Transverse colon (tissue), 4 donors: ENCODE measurements around the gene SELENOI. TPM values are rescaled to one million over a fixed set of nuclear protein-coding genes. Genes with fewer than 3 reads are reported as not detected.

Source experiments
- DNase-seq: peaks from one replicate; pipeline ENCODE4 v3.0.0-alpha.2; 2019
- H3K27ac ChIP-seq, 4 donors: fragments of 200-600 bp; sonication (generic); 2 replicates each; pipeline ENCODE4 v1.5.1; 2016 to 2018; ENCODE audit warnings: inconsistent platforms in 4 of 4
- H3K27me3 ChIP-seq: fragments of 200-600 bp; sonication (generic); 2 replicates; pipeline ENCODE4 v1.5.1; 2017; ENCODE audit warnings: inconsistent platforms
- H3K36me3 ChIP-seq, 4 donors: fragments of 200-600 bp; sonication (generic); 2 replicates each; pipeline ENCODE4 v1.5.1; 2017 to 2019; ENCODE audit warnings: inconsistent platforms in 4 of 4
- H3K4me1 ChIP-seq, 4 donors: fragments of 200-600 bp; sonication (generic); 2 replicates each; pipeline ENCODE4 v1.5.1; 2017 to 2020; ENCODE audit warnings: inconsistent platforms in 4 of 4
- H3K4me3 ChIP-seq, 4 donors: fragments of 200-600 bp; sonication (generic); 1 replicate in 1 of 4; 2 replicates in 3 of 4; pipeline versions ENCODE4 v1.5.1 to v1.6.1; 2017 to 2019; ENCODE audit warnings: inconsistent platforms in 4 of 4
- H3K9me3 ChIP-seq, 2 donors: fragments of 200-600 bp; sonication (generic); 2 replicates each; pipeline ENCODE4 v1.5.1; 2017 to 2019; ENCODE audit warnings: inconsistent platforms in 2 of 2
- CTCF ChIP-seq, 5 experiments: fragments of 200-600 bp in 3 of 5; fragments of 450-650 bp in 2 of 5; sonication (generic) in 3 of 5; IDR thresholded peaks; 1 replicate in 2 of 5; 2 replicates in 3 of 5; pipeline ENCODE4 v1.5.1; 2016 to 2017; ENCODE audit warnings: antibody characterized with exemption in 5 of 5, inconsistent platforms in 3 of 5, mild to moderate bottlenecking in 2 of 5, moderate library complexity in 1 of 5
- EP300 ChIP-seq: sonication (generic); formaldehyde crosslinking; IDR thresholded peaks from one replicate; pipeline ENCODE4 v1.6.1; 2017; ENCODE audit warnings: antibody characterized with exemption, low read depth
- POLR2A ChIP-seq: fragments of 450-650 bp; IDR thresholded peaks from one replicate; pipeline ENCODE4 v1.6.1; 2016; ENCODE audit warnings: antibody characterized with exemption, mild to moderate bottlenecking, moderate library complexity
- POLR2AphosphoS5 ChIP-seq, 3 donors: sonication (generic); formaldehyde crosslinking; IDR thresholded peaks; one replicate each; pipeline ENCODE4 v1.6.1; 2016; ENCODE audit warnings: antibody characterized with exemption in 3 of 3
- WGBS, 2 donors: methylation state at CpG; one replicate each; pipeline ENCODE4 v1.1.5; 2018; ENCODE audit warnings: low coverage in 1 of 2; 5-methylcytosine and 5-hydroxymethylcytosine counted together
- in situ Hi-C, 4 donors: fragments of 200-750 bp; cut with MboI; loops; one replicate each; pipeline versions ENCODE4 v1.15.0 to v1.15.1; 2017; ENCODE audit warnings: low sequenced_read_pairs in 3 of 4, low pct_ligation_motif_present in 1 of 4, low pct_unique_long_range_greater_than_20kb in 1 of 4
- intact Hi-C: fragments of 100-400 bp; cut with DNase I; formaldehyde crosslinking; loops from one replicate; pipeline ENCODE4 v1.15.1; 2023; ENCODE audit warnings: low total_unique reads
- total RNA-seq, 4 donors: library from RNA; depleted of rRNA; stranded (reverse); fragments of >200 nt; gene quantifications; one replicate each; pipeline ENCODE4 v1.1.0, GENCODE V29; 2016

SELENOI gene
- total RNA-seq, 4 donors from 2014 or later: 12.1 to 37.4 (median 26.9) TPM

- H3K4me1 ChIP-seq: no peaks in the 10 kb centered on the region
- no peak for TF ChIP-seq POLR2AphosphoS5 (IDR thresholded peaks at IDR 0.05)
- no peak for TF ChIP-seq POLR2A
- no peak for TF ChIP-seq EP300
- H3K27me3 ChIP-seq: no peaks in the 10 kb centered on the region
- no peak overlapping the region for H3K27ac ChIP-seq
- in situ Hi-C loops: no loop called here
- intact Hi-C loops: no loop called here
- no peaks in the 10 kb centered on the region for H3K9me3 ChIP-seq
- H3K4me3 ChIP-seq: no peak overlapping the region
- DNase-seq: no peak
- peaks cover 0 to 23% (median 10%) of the 10 kb centered on the region in 4 donors for H3K36me3 ChIP-seq
These were observed 38.7 kb downstream of the SELENOI start for GRCh38 chr2:26384597-26384996.

GRCh38 chr2:26387189-26387588 lies 41.2 kb downstream of the SELENOI start:
- intact Hi-C loops: no loop called here
- in situ Hi-C loops: no loop called here
- no peak for TF ChIP-seq POLR2A
- no peak for TF ChIP-seq CTCF (IDR thresholded peaks at IDR 0.05)
- TF ChIP-seq EP300: no peak
- no peak for TF ChIP-seq POLR2AphosphoS5 (IDR thresholded peaks at IDR 0.05)
- H3K27me3 ChIP-seq: no peaks in the 10 kb centered on the region
- H3K4me1 ChIP-seq: no peaks in the 10 kb centered on the region
- no peak overlapping the region for H3K4me3 ChIP-seq
- no peak overlapping the region for H3K27ac ChIP-seq
- 90 to 100% methylated on average over 3 to 4 of the region's 4 CpGs for WGBS, 2 donors
- DNase-seq: no peak
- H3K36me3 ChIP-seq: peaks cover 0 to 26% (median 12%) of the 10 kb centered on the region in 4 donors
- no peaks in the 10 kb centered on the region for H3K9me3 ChIP-seq

- no peaks in the 10 kb centered on the region for H3K27me3 ChIP-seq
- no peak overlapping the region for H3K27ac ChIP-seq
- TF ChIP-seq CTCF (IDR thresholded peaks at IDR 0.05): no peak
- no peaks in the 10 kb centered on the region for H3K9me3 ChIP-seq
- no peaks in the 10 kb centered on the region for H3K4me1 ChIP-seq
- intact Hi-C loops (no loop called here), in situ Hi-C loops (no loop called here)
- no peak for DNase-seq
- H3K4me3 ChIP-seq: no peak overlapping the region
- H3K36me3 ChIP-seq: peaks cover 0 to 6% (median 2%) of the 10 kb centered on the region in 4 donors
- WGBS, 2 donors: 93 to 96% methylated on average over 4 of the region's 4 CpGs
These were observed 48.8 kb downstream of the SELENOI start for GRCh38 chr2:26394694-26395093.

- DNase-seq: no peak
- Histone ChIP-seq H3K27me3 (no peaks in the 10 kb centered on the region), H3K9me3 (no peaks in the 10 kb centered on the region), H3K36me3 (peaks cover 0 to 6% (median 0%) of the 10 kb centered on the region in 4 donors), H3K27ac (no peak overlapping the region), H3K4me3 (no peak overlapping the region), H3K4me1 (no peaks in the 10 kb centered on the region)
- in situ Hi-C loops: no loop called here
- intact Hi-C loops: no loop called here
- TF ChIP-seq POLR2AphosphoS5 (IDR thresholded peaks at IDR 0.05) (no peak), POLR2A (no peak), CTCF (IDR thresholded peaks at IDR 0.05) (no peak), EP300 (no peak)
- WGBS, 2 donors: 74 to 76% methylated on average over 2 to 4 of the region's 4 CpGs
These were observed 49.5 kb downstream of the SELENOI start for GRCh38 chr2:26395394-26395793.

GRCh38 chr2:26396734-26397298 lies 50.9 kb downstream of the SELENOI start:
- no peak for DNase-seq
- intact Hi-C loops: no loop called here
- peaks cover 7% of the 10 kb centered on the region for H3K27me3 ChIP-seq
- H3K27ac ChIP-seq: no peak overlapping the region
- WGBS, 2 donors: 90% methylated on average over 2 to 5 of the region's 5 CpGs
- peaks cover 0 to 6% (median 0%) of the 10 kb centered on the region in 4 donors for H3K36me3 ChIP-seq
- no peaks in the 10 kb centered on the region for H3K9me3 ChIP-seq
- peaks cover 0 to 4% (median 2%) of the 10 kb centered on the region in 4 donors for H3K4me1 ChIP-seq
- no peak overlapping the region for H3K4me3 ChIP-seq
- in situ Hi-C loops: no loop called here
- TF ChIP-seq POLR2A: no peak
- TF ChIP-seq EP300: no peak
- no peak for TF ChIP-seq CTCF (IDR thresholded peaks at IDR 0.05)
- TF ChIP-seq POLR2AphosphoS5 (IDR thresholded peaks at IDR 0.05): no peak
